Measurements from ENCODE around the gene SRC. TPM values are rescaled to one million over a fixed set of nuclear protein-coding genes. Genes with fewer than 3 reads are reported as not detected.

SRC gene
- total and polyA plus RNA-seq, 4 donors, result 15.6 to 59.6 (median 37.8) TPM

- Histone ChIP-seq H3K36me3 (ENCODE audit: control insufficient read depth, insufficient read depth, low read length) (peaks cover 1% of the 10 kb centered on the region), H3K27me3 (ENCODE audit: control insufficient read depth, insufficient read depth, low read length) (no peaks in the 10 kb centered on the region), H3K27ac (ENCODE audit: low read depth, low read length) (peak overlapping the region; percentile 29), H3K4me3 (ENCODE audit: low read depth, low read length) (no peak overlapping the region), H3K9me3 (ENCODE audit: control insufficient read depth, insufficient read depth, low read length) (no peaks in the 10 kb centered on the region), H3K4me1 (ENCODE audit: control insufficient read depth, insufficient read depth, low read length) (peaks cover 64% of the 10 kb centered on the region)
- WGBS (ENCODE audit: insufficient coverage), result 48% methylated on average over 9 of the region's 25 CpGs
- DNase-seq (ENCODE audit: low read depth in 4 of 6, low spot score in 6 of 6), result peak in 1 of 6 donors; percentile 91
Observed at GRCh38 chr20:37421060-37421905, 75.3 kb downstream of the SRC start.

GRCh38 chr20:37421988-37422387, 76.0 kb downstream of the SRC start:
- Histone ChIP-seq H3K9me3 (ENCODE audit: control insufficient read depth, insufficient read depth, low read length) (no peaks in the 10 kb centered on the region), H3K4me3 (ENCODE audit: low read depth, low read length) (no peak overlapping the region), H3K27me3 (ENCODE audit: control insufficient read depth, insufficient read depth, low read length) (no peaks in the 10 kb centered on the region), H3K36me3 (ENCODE audit: control insufficient read depth, insufficient read depth, low read length) (no peaks in the 10 kb centered on the region), H3K4me1 (ENCODE audit: control insufficient read depth, insufficient read depth, low read length) (peaks cover 61% of the 10 kb centered on the region), H3K27ac (ENCODE audit: low read depth, low read length) (peak overlapping the region; percentile 3)
- DNase-seq (ENCODE audit: low read depth in 4 of 6, low spot score in 6 of 6), result peak in 2 of 6 donors; percentile 90 to 96
- WGBS (ENCODE audit: insufficient coverage), result no CpG with 5 or more reads among the region's 6 CpGs

- H3K4me3 ChIP-seq (ENCODE audit: low read depth, low read length), result no peak overlapping the region
Observed at GRCh38 chr20:37422791-37423286, 76.9 kb downstream of the SRC start.

GRCh38 chr20:37423545-37423944, 77.6 kb downstream of the SRC start:
- no peaks in the 10 kb centered on the region for H3K36me3 ChIP-seq (ENCODE audit: control insufficient read depth, insufficient read depth, low read length)
- H3K9me3 ChIP-seq (ENCODE audit: control insufficient read depth, insufficient read depth, low read length), result no peaks in the 10 kb centered on the region
- DNase-seq (ENCODE audit: low read depth in 4 of 6, low spot score in 6 of 6), result no peak
- H3K4me1 ChIP-seq (ENCODE audit: control insufficient read depth, insufficient read depth, low read length), result peaks cover 45% of the 10 kb centered on the region
- H3K27ac ChIP-seq (ENCODE audit: low read depth, low read length), result no peak overlapping the region
- no peaks in the 10 kb centered on the region for H3K27me3 ChIP-seq (ENCODE audit: control insufficient read depth, insufficient read depth, low read length)
- H3K4me3 ChIP-seq (ENCODE audit: low read depth, low read length), result no peak overlapping the region
- WGBS (ENCODE audit: insufficient coverage), result 90% methylated on average over 10 of the region's 10 CpGs

More at GRCh38 chr20:37422791-37423286, 76.9 kb downstream of the SRC start:
- H3K27ac ChIP-seq (ENCODE audit: low read depth, low read length), result peak overlapping the region; percentile 57
- H3K9me3 ChIP-seq (ENCODE audit: control insufficient read depth, insufficient read depth, low read length), result no peaks in the 10 kb centered on the region
- H3K36me3 ChIP-seq (ENCODE audit: control insufficient read depth, insufficient read depth, low read length), result no peaks in the 10 kb centered on the region
- H3K27me3 ChIP-seq (ENCODE audit: control insufficient read depth, insufficient read depth, low read length), result no peaks in the 10 kb centered on the region
- no peak for DNase-seq (ENCODE audit: low read depth in 4 of 6, low spot score in 6 of 6)
- peaks cover 52% of the 10 kb centered on the region for H3K4me1 ChIP-seq (ENCODE audit: control insufficient read depth, insufficient read depth, low read length)
- WGBS (ENCODE audit: insufficient coverage), result 38% methylated on average over 7 of the region's 11 CpGs

GRCh38 chr20:37424062-37424851, 78.3 kb downstream of the SRC start:
- Histone ChIP-seq H3K27ac (ENCODE audit: low read depth, low read length) (no peak overlapping the region), H3K9me3 (ENCODE audit: control insufficient read depth, insufficient read depth, low read length) (no peaks in the 10 kb centered on the region), H3K4me3 (ENCODE audit: low read depth, low read length) (no peak overlapping the region), H3K27me3 (ENCODE audit: control insufficient read depth, insufficient read depth, low read length) (no peaks in the 10 kb centered on the region), H3K4me1 (ENCODE audit: control insufficient read depth, insufficient read depth, low read length) (peaks cover 44% of the 10 kb centered on the region), H3K36me3 (ENCODE audit: control insufficient read depth, insufficient read depth, low read length) (no peaks in the 10 kb centered on the region)
- 73% methylated on average over 3 of the region's 3 CpGs for WGBS (ENCODE audit: insufficient coverage)
- DNase-seq (ENCODE audit: low read depth in 4 of 6, low spot score in 6 of 6), result no peak

- no peak overlapping the region for H3K27ac ChIP-seq (ENCODE audit: low read depth, low read length)
- no peak overlapping the region for H3K4me3 ChIP-seq (ENCODE audit: low read depth, low read length)
- H3K9me3 ChIP-seq (ENCODE audit: control insufficient read depth, insufficient read depth, low read length), result no peaks in the 10 kb centered on the region
- no peak for DNase-seq (ENCODE audit: low read depth in 4 of 6, low spot score in 6 of 6)
- 86% methylated on average over 9 of the region's 9 CpGs for WGBS (ENCODE audit: insufficient coverage)
- no peaks in the 10 kb centered on the region for H3K27me3 ChIP-seq (ENCODE audit: control insufficient read depth, insufficient read depth, low read length)
- H3K4me1 ChIP-seq (ENCODE audit: control insufficient read depth, insufficient read depth, low read length), result peaks cover 36% of the 10 kb centered on the region
- no peaks in the 10 kb centered on the region for H3K36me3 ChIP-seq (ENCODE audit: control insufficient read depth, insufficient read depth, low read length)
Observed at GRCh38 chr20:37425103-37425625, 79.2 kb downstream of the SRC start.

GRCh38 chr20:37426106-37426505, 80.2 kb downstream of the SRC start:
- DNase-seq (ENCODE audit: low read depth in 4 of 6, low spot score in 6 of 6), result no peak
- no peak overlapping the region for H3K27ac ChIP-seq (ENCODE audit: low read depth, low read length)
- no peaks in the 10 kb centered on the region for H3K9me3 ChIP-seq (ENCODE audit: control insufficient read depth, insufficient read depth, low read length)
- H3K4me1 ChIP-seq (ENCODE audit: control insufficient read depth, insufficient read depth, low read length), result peaks cover 28% of the 10 kb centered on the region
- H3K27me3 ChIP-seq (ENCODE audit: control insufficient read depth, insufficient read depth, low read length), result no peaks in the 10 kb centered on the region
- 62% methylated on average over 15 of the region's 18 CpGs for WGBS (ENCODE audit: insufficient coverage)
- H3K36me3 ChIP-seq (ENCODE audit: control insufficient read depth, insufficient read depth, low read length), result no peaks in the 10 kb centered on the region
- H3K4me3 ChIP-seq (ENCODE audit: low read depth, low read length), result no peak overlapping the region

- Histone ChIP-seq H3K9me3 (ENCODE audit: control insufficient read depth, insufficient read depth, low read length) (no peaks in the 10 kb centered on the region), H3K27me3 (ENCODE audit: control insufficient read depth, insufficient read depth, low read length) (no peaks in the 10 kb centered on the region), H3K27ac (ENCODE audit: low read depth, low read length) (no peak overlapping the region), H3K4me3 (ENCODE audit: low read depth, low read length) (no peak overlapping the region), H3K36me3 (ENCODE audit: control insufficient read depth, insufficient read depth, low read length) (no peaks in the 10 kb centered on the region), H3K4me1 (ENCODE audit: control insufficient read depth, insufficient read depth, low read length) (peaks cover 19% of the 10 kb centered on the region)
- DNase-seq (ENCODE audit: low read depth in 4 of 6, low spot score in 6 of 6), result no peak
- 79% methylated on average over 3 of the region's 3 CpGs for WGBS (ENCODE audit: insufficient coverage)
Observed at GRCh38 chr20:37426978-37427377, 81.0 kb downstream of the SRC start.

GRCh38 chr20:37430044-37430443, 84.1 kb downstream of the SRC start:
- no peaks in the 10 kb centered on the region for H3K36me3 ChIP-seq (ENCODE audit: control insufficient read depth, insufficient read depth, low read length)
- H3K4me3 ChIP-seq (ENCODE audit: low read depth, low read length), result no peak overlapping the region
- DNase-seq (ENCODE audit: low read depth in 4 of 6, low spot score in 6 of 6), result no peak

More at GRCh38 chr20:37430044-37430443, 84.1 kb downstream of the SRC start:
- no peak overlapping the region for H3K27ac ChIP-seq (ENCODE audit: low read depth, low read length)
- H3K27me3 ChIP-seq (ENCODE audit: control insufficient read depth, insufficient read depth, low read length), result no peaks in the 10 kb centered on the region
- H3K9me3 ChIP-seq (ENCODE audit: control insufficient read depth, insufficient read depth, low read length), result no peaks in the 10 kb centered on the region
- H3K4me1 ChIP-seq (ENCODE audit: control insufficient read depth, insufficient read depth, low read length), result peaks cover 3% of the 10 kb centered on the region

All from spinal cord (tissue), 10 donors.